Measurements from ENCODE around the gene CDHR5.

Gene CDHR5

GRCh38 chr11:573146-573759 lies 51.5 kb downstream of the CDHR5 start:
- no peak for DNase-seq (ENCODE audit: low read depth)
- no peak for TF ChIP-seq CTCF (IDR thresholded peaks at IDR 0.05; ENCODE audit: insufficient read depth, low read depth, low read length, missing control alignments)

DNA sequence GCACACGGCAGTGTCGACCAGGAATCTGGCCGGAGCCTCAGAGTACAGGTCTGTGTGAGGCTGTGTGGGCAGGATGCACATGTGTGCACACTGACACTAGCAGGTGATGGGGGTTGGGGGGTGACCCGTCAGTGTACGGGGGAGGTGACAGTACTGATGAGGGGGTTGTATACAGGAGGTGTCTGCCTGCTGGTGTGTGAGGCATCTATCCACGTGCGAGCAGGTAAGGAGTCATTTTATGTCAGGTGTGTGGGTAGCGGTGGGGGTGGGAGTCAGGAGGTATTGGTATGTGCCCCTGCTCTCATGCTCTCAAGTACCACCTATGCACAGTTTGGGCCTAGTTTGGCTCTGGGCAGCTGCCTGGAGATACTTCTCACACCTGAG lies 53.0 kb downstream of the CDHR5 start:
- no peak for DNase-seq (ENCODE audit: low read depth)
- TF ChIP-seq CTCF (IDR thresholded peaks at IDR 0.05; ENCODE audit: insufficient read depth, low read depth, low read length, missing control alignments), result no peak
- no peak overlapping the region for H3K4me3 ChIP-seq (ENCODE audit: low read length)

More at GRCh38 chr11:573146-573759, 51.5 kb downstream of the CDHR5 start:
- H3K4me3 ChIP-seq (ENCODE audit: low read length), result no peak overlapping the region

DNA sequence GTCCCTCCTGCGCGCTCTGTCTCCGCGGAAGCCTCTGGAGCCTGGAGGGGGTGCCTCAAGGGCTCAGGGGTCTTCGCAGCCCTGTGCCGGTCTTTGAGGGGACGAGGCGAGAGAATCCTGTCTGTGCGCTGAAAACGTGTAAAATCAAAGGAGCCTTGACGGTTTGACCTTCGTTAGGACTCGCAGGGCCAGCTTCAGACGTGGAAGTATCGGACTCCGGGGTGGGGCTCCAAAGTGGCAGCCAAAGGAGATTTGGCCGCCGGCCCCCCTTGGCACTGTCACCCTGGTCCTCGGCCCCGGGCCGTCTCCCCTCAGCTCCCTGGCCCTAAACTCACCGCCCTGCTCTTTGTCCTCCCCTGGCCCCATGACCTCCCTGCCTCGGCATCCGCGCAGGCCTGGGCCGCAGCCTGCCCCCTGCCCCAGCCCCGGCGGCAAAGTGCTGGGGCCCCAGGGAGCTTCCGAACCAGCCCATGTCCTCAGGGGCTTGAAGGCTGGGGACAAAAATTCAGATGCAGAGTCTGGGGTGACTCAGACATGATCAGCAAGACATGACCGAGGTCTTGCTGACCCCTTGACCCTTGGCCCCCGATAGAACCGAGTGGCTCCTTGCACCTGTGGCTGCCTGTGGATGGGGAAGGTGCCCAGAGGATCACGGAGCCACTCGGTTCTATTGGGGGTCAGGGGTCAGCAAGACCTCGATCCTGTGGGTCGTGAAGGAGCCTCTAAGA lies 55.4 kb downstream of the CDHR5 start:
- H3K4me3 ChIP-seq (ENCODE audit: low read length), result peak overlapping the region; percentile 61
- no peak for DNase-seq (ENCODE audit: low read depth)
- TF ChIP-seq CTCF (IDR thresholded peaks at IDR 0.05; ENCODE audit: insufficient read depth, low read depth, low read length, missing control alignments), result no peak

- no peak for TF ChIP-seq CTCF (IDR thresholded peaks at IDR 0.05; ENCODE audit: insufficient read depth, low read depth, low read length, missing control alignments)
- DNase-seq (ENCODE audit: low read depth), result peak; percentile 96
- peak overlapping the region; percentile 83 for H3K4me3 ChIP-seq (ENCODE audit: low read length)
Observed at GRCh38 chr11:568306-569157, 56.2 kb downstream of the CDHR5 start.

GRCh38 chr11:567629-568292 lies 57.0 kb downstream of the CDHR5 start:
- H3K4me3 ChIP-seq (ENCODE audit: low read length), result peak overlapping the region; percentile 83
- no peak for TF ChIP-seq CTCF (IDR thresholded peaks at IDR 0.05; ENCODE audit: insufficient read depth, low read depth, low read length, missing control alignments)
- no peak for DNase-seq (ENCODE audit: low read depth)

DNA sequence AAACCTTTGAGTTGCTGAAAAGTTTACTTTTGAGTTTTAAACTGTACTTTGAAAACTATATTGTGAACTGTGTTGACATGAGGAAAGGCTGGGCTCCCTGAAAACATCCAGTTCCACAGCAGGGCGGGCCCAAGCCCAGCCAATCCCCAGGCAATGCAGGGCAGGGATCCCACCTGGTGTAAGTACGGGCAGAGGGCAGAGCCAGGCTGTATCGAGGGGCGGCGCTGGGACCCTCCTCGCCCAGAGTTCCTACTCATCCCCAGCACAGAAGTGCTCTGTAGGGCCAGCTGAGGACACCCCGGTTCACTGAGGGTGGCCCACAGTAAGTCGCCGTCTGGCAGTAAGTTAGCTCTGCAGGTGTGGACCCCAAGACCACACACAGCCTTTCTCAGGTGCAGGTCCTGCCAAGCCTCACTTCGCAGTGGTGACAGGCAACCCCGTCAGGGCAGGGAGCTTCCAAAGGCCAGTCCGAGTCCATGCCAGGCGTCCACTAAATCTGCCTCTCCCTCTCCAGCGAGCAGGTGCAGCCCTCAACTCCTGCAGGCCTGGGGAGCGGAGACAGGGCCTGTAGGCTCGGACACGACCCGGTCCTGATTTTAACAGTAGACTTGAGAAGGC lies 57.6 kb downstream of the CDHR5 start:
- no peak for DNase-seq (ENCODE audit: low read depth)
- peak overlapping the region; percentile 83 for H3K4me3 ChIP-seq (ENCODE audit: low read length)
- TF ChIP-seq CTCF (IDR thresholded peaks at IDR 0.05; ENCODE audit: insufficient read depth, low read depth, low read length, missing control alignments), result no peak
